HG03064 (cell line): Measurements from ENCODE around the gene AQP7.
"Not testable (repeated sequence)": the region's sequence is repeated elsewhere in the genome, so short reads cannot be mapped to it uniquely, and the experiment has no call there.

Experiments used
- ATAC-seq: cut with Tn5 transposase; IDR thresholded peaks from one replicate; pipeline ENCODE4 v1.9.1; 2021; ENCODE audit warnings: low read depth; ENCODE audit not compliant: unreplicated experiment

AQP7 gene

GRCh38 chr9:33377089-33377715 is 25.2 kb downstream of the AQP7 start:
- ATAC-seq = no peak

GRCh38 chr9:33375841-33376321 is 26.5 kb downstream of the AQP7 start:
- ATAC-seq = no peak

GRCh38 chr9:33375238-33375840 is 27.0 kb downstream of the AQP7 start:
- no peak for ATAC-seq

- ATAC-seq = peak; percentile 68
Observed at GRCh38 chr9:33374634-33375237, 27.6 kb downstream of the AQP7 start.

- no peak for ATAC-seq
Observed at GRCh38 chr9:33374190-33374589, 28.2 kb downstream of the AQP7 start.

- ATAC-seq = no peak
Observed at GRCh38 chr9:33372900-33373299, 29.5 kb downstream of the AQP7 start.

GRCh38 chr9:33366979-33367480 is 35.3 kb downstream of the AQP7 start:
- no peak for ATAC-seq

GRCh38 chr9:33364814-33365213 is 37.6 kb downstream of the AQP7 start:
- ATAC-seq = not testable (repeated sequence)

- no peak for ATAC-seq
Observed at GRCh38 chr9:33364127-33364526, 38.2 kb downstream of the AQP7 start.

- not testable (repeated sequence) for ATAC-seq
Observed at GRCh38 chr9:33358641-33359040, 43.7 kb downstream of the AQP7 start.

GRCh38 chr9:33355933-33356332 is 46.4 kb downstream of the AQP7 start:
- no peak for ATAC-seq

GRCh38 chr9:33354651-33355211 is 47.6 kb downstream of the AQP7 start:
- no peak for ATAC-seq

GRCh38 chr9:33351547-33351946 is 50.8 kb downstream of the AQP7 start:
- ATAC-seq = no peak

- ATAC-seq = no peak
Observed at GRCh38 chr9:33350310-33350709, 52.1 kb downstream of the AQP7 start.

GRCh38 chr9:33349743-33350142 is 52.6 kb downstream of the AQP7 start:
- ATAC-seq = no peak

GRCh38 chr9:33348998-33349397 is 53.4 kb downstream of the AQP7 start:
- no peak for ATAC-seq

- no peak for ATAC-seq
Observed at GRCh38 chr9:33346564-33346963, 55.8 kb downstream of the AQP7 start.

- no peak for ATAC-seq
Observed at GRCh38 chr9:33344145-33344544, 58.2 kb downstream of the AQP7 start.

- no peak for ATAC-seq
Observed at GRCh38 chr9:33341182-33341581, 61.2 kb downstream of the AQP7 start.

GRCh38 chr9:33340186-33340585 is 62.2 kb downstream of the AQP7 start:
- no peak for ATAC-seq
